ENCODE measurements around the gene SDHD. TPM values are rescaled to one million over a fixed set of nuclear protein-coding genes. Genes with fewer than 3 reads are reported as not detected.
"Not testable (repeated sequence)": the region's sequence is repeated elsewhere in the genome, so short reads cannot be mapped to it uniquely, and the experiment has no call there.

Gene SDHD
- total and polyA plus RNA-seq, 10 donors, result 73.7 to 121 (median 92.8) TPM

GRCh38 chr11:112085822-112086421, 751 bp upstream of the SDHD start:
- WGBS, 5 donors, result 5 to 7% (median 6%) methylated on average over 19 of the region's 19 CpGs
- DNase-seq, result peak; percentile 79
- no peak for TF ChIP-seq POLR2AphosphoS5 (IDR thresholded peaks at IDR 0.05)
- Histone ChIP-seq H3K4me1 (peaks cover 25 to 58% (median 45%) of the 10 kb centered on the region in 6 donors), H3K9me3 (no peaks in the 10 kb centered on the region), H3K27ac (peak overlapping the region; percentile 69 to 91 (median 81)), H3K27me3 (replicated peaks in 1 of 7) (no peaks in the 10 kb centered on the region), H3K36me3 (peaks cover 1 to 76% (median 67%) of the 10 kb centered on the region in 6 donors), H3K4me3 (peak overlapping the region; percentile 69 to 98 (median 83))
- intact Hi-C loops (cut with DNase I; ENCODE audit: low total_unique reads), result loop anchor here (5.0 kb wide), 1 partner anchor 64 kb away; no protein-coding TSS in a partner anchor

- no peaks in the 10 kb centered on the region for H3K27me3 ChIP-seq (replicated peaks in 1 of 7)
- H3K27ac ChIP-seq, result peak overlapping the region; percentile 69 to 91 (median 81)
- peaks cover 25 to 58% (median 45%) of the 10 kb centered on the region in 6 donors for H3K4me1 ChIP-seq
- H3K4me3 ChIP-seq, result peak overlapping the region; percentile 69 to 98 (median 83)
- intact Hi-C loops (cut with DNase I; ENCODE audit: low total_unique reads), result loop anchor here (5.0 kb wide), 1 partner anchor 65 kb away; no protein-coding TSS in a partner anchor
- WGBS, 5 donors, result 17 to 24% (median 21%) methylated on average over 10 of the region's 10 CpGs
- no peaks in the 10 kb centered on the region for H3K9me3 ChIP-seq
- no peak for DNase-seq
- peaks cover 2 to 76% (median 68%) of the 10 kb centered on the region in 6 donors for H3K36me3 ChIP-seq
- TF ChIP-seq POLR2A (IDR thresholded peaks at IDR 0.05) (no peak), POLR2AphosphoS5 (IDR thresholded peaks at IDR 0.05) (no peak), CTCF (IDR thresholded peaks at IDR 0.05 in 8 of 11, conservative IDR thresholded peaks at IDR 0.05 in 3 of 11) (no peak)
These were observed 539 bp downstream of the SDHD start for GRCh38 chr11:112087212-112087611.

- H3K27ac ChIP-seq; H3K4me1 ChIP-seq; H3K4me3 ChIP-seq; DNase-seq; H3K27me3 ChIP-seq (replicated peaks in 1 of 7); H3K9me3 ChIP-seq; intact Hi-C loops (cut with DNase I; ENCODE audit: low total_unique reads): not testable (repeated sequence)
- 91 to 98% (median 95%) methylated on average over 2 of the region's 2 CpGs for WGBS, 5 donors
- peaks cover 2 to 93% (median 69%) of the 10 kb centered on the region in 6 donors for H3K36me3 ChIP-seq
These were observed 8.6 kb downstream of the SDHD start for GRCh38 chr11:112095302-112095701.

- no peaks in the 10 kb centered on the region for H3K9me3 ChIP-seq
These were observed 9.5 kb downstream of the SDHD start for GRCh38 chr11:112096194-112096593.

More at GRCh38 chr11:112096194-112096593, 9.5 kb downstream of the SDHD start:
- no peak for DNase-seq
- Histone ChIP-seq H3K4me3 (no peak overlapping the region), H3K4me1 (no peaks in the 10 kb centered on the region), H3K36me3 (peaks cover 0 to 84% (median 60%) of the 10 kb centered on the region in 6 donors), H3K27ac (no peak overlapping the region), H3K27me3 (replicated peaks in 1 of 7) (no peaks in the 10 kb centered on the region)
- TF ChIP-seq POLR2AphosphoS5 (IDR thresholded peaks at IDR 0.05) (no peak), POLR2A (IDR thresholded peaks at IDR 0.05) (no peak), CTCF (IDR thresholded peaks at IDR 0.05 in 8 of 11, conservative IDR thresholded peaks at IDR 0.05 in 3 of 11) (no peak)
- intact Hi-C loops (cut with DNase I; ENCODE audit: low total_unique reads), result no loop called here
